Smooth muscle cell (in vitro differentiated cells): ENCODE measurements around the gene ENO2. TPM values are rescaled to one million over a fixed set of nuclear protein-coding genes. Genes with fewer than 3 reads are reported as not detected.
A peak's percentile ranks its signal among the peaks of the same experiment; 100 is the strongest.

Experiments used
- DNase-seq: peaks from one replicate; lab custom pipeline; 2025; ENCODE audit not compliant: unreplicated experiment; lab: John Stamatoyannopoulos, UW
- H2AFZ ChIP-seq: fragments of 200-600 bp; sonication (generic); 2 replicates; pipeline ENCODE4 v1.6.0; 2016; ENCODE audit warnings: antibody characterized with exemption, low read depth, mild to moderate bottlenecking
- H3F3A ChIP-seq: fragments of 200-600 bp; sonication (generic); 2 replicates; pipeline ENCODE4 v1.6.0; 2017; ENCODE audit warnings: antibody characterized with exemption, low read depth
- H3K27ac ChIP-seq: fragments of 200-600 bp; sonication (generic); 2 replicates; pipeline ENCODE4 v1.5.1; 2016; ENCODE audit warnings: low read depth, mild to moderate bottlenecking
- H3K27me3 ChIP-seq: fragments of 200-600 bp; sonication (generic); 2 replicates; pipeline ENCODE4 v1.6.1; 2016; ENCODE audit warnings: low read depth, mild to moderate bottlenecking
- H3K36me3 ChIP-seq: fragments of 200-600 bp; sonication (generic); 2 replicates; pipeline ENCODE4 v1.5.1; 2016; ENCODE audit warnings: low read depth
- H3K4me1 ChIP-seq: fragments of 200-600 bp; sonication (generic); 2 replicates; pipeline ENCODE4 v1.5.1; 2016; ENCODE audit warnings: low read depth
- H3K4me2 ChIP-seq: fragments of 200-600 bp; sonication (generic); 2 replicates; pipeline ENCODE4 v1.6.0; 2016; ENCODE audit warnings: mild to moderate bottlenecking
- H3K4me3 ChIP-seq: fragments of 200-600 bp; sonication (generic); 2 replicates; pipeline ENCODE4 v1.5.1; 2016; ENCODE audit warnings: mild to moderate bottlenecking
- H3K79me2 ChIP-seq: fragments of 200-600 bp; sonication (generic); 2 replicates; pipeline ENCODE4 v1.6.0; 2016; ENCODE audit warnings: low read depth, mild to moderate bottlenecking
- H3K9ac ChIP-seq: fragments of 200-600 bp; sonication (generic); 2 replicates; pipeline ENCODE4 v1.6.0; 2016; ENCODE audit warnings: low read depth
- H3K9me3 ChIP-seq: fragments of 200-600 bp; sonication (generic); replicated peaks from 2 replicates; pipeline ENCODE4 v1.5.1; 2016; ENCODE audit warnings: low read depth
- H4K20me1 ChIP-seq: fragments of 200-600 bp; sonication (generic); 2 replicates; pipeline ENCODE4 v1.6.0; 2016; ENCODE audit warnings: low read depth
- WGBS: methylation state at CpG from one replicate; pipeline ENCODE4 v1.1.7; 2016; ENCODE audit warnings: low lambda C conversion rate; 5-methylcytosine and 5-hydroxymethylcytosine counted together
- polyA plus RNA-seq: library from polyadenylated mRNA; unstranded; fragments of >200 nt; fragmentation: Nextera tagmentation; extraction: Ambion mirVana; gene quantifications from 2 replicates; pipeline ENCODE4 v1.2.1, GENCODE V29; 2016
- total RNA-seq: library from RNA; depleted of rRNA; stranded (reverse); fragments of >200 nt; gene quantifications from 2 replicates; pipeline ENCODE4 v1.2.3, GENCODE V29; 2014
- TF ChIP-seq, protein P1 (sequence below): fragments of 200-600 bp; sonication (generic); IDR thresholded peaks from 2 replicates; pipeline ENCODE4 v1.5.1; 2017; ENCODE audit warnings: borderline replicate concordance, mild to moderate bottlenecking, antibody characterized with exemption; ENCODE audit not compliant: insufficient read depth, poor library complexity, severe bottlenecking

The ENO2 gene
- total and polyA plus RNA-seq, 2 experiments from 2014 or later, result 52.5 to 105 TPM

DNA sequence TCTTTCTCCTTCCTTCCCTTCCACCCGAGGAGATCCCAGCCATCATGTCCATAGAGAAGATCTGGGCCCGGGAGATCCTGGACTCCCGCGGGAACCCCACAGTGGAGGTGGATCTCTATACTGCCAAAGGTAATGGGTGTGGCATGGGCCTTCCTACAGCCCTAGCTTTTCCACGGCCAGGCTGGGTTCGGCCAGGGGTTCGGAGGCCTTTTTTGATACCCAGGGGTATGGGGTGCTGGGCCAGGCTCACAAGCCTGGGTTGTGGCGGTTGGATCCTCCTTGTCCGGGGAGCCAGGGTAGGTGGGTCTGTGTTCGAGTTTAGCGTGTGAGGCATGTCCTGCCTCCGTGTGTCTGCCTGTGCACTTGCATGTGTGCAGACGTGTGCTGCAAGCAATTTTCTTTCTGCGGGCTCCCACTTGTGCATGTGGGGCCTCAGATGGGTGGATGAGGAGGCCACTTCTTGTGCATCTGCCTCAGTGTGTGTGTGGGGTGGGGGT is 1.5 kb downstream of the ENO2 start:
- peaks cover 38% of the 10 kb centered on the region for H4K20me1 ChIP-seq
- peak overlapping the region; percentile 87 for H3K4me3 ChIP-seq
- H3K4me1 ChIP-seq, result peaks cover 9% of the 10 kb centered on the region
- no peaks in the 10 kb centered on the region for H3K27me3 ChIP-seq
- H3K36me3 ChIP-seq, result no peaks in the 10 kb centered on the region
- TF ChIP-seq, protein P1, sequence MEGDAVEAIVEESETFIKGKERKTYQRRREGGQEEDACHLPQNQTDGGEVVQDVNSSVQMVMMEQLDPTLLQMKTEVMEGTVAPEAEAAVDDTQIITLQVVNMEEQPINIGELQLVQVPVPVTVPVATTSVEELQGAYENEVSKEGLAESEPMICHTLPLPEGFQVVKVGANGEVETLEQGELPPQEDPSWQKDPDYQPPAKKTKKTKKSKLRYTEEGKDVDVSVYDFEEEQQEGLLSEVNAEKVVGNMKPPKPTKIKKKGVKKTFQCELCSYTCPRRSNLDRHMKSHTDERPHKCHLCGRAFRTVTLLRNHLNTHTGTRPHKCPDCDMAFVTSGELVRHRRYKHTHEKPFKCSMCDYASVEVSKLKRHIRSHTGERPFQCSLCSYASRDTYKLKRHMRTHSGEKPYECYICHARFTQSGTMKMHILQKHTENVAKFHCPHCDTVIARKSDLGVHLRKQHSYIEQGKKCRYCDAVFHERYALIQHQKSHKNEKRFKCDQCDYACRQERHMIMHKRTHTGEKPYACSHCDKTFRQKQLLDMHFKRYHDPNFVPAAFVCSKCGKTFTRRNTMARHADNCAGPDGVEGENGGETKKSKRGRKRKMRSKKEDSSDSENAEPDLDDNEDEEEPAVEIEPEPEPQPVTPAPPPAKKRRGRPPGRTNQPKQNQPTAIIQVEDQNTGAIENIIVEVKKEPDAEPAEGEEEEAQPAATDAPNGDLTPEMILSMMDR, result no peak
- no peak overlapping the region for H3K9ac ChIP-seq
- H2AFZ ChIP-seq, result no peak overlapping the region
- no peaks in the 10 kb centered on the region for H3K9me3 ChIP-seq
- no peaks in the 10 kb centered on the region for H3F3A ChIP-seq
- 80% methylated on average over 14 of the region's 14 CpGs for WGBS
- H3K4me2 ChIP-seq, result peak overlapping the region; percentile 100
- H3K27ac ChIP-seq, result no peak overlapping the region
- no peak for DNase-seq
- no peaks in the 10 kb centered on the region for H3K79me2 ChIP-seq

GRCh38 chr12:6916426-6917200 is 2.2 kb downstream of the ENO2 start:
- no peaks in the 10 kb centered on the region for H3F3A ChIP-seq
- no peak overlapping the region for H2AFZ ChIP-seq
- H3K9me3 ChIP-seq, result no peaks in the 10 kb centered on the region
- no peak overlapping the region for H3K4me3 ChIP-seq
- no peak overlapping the region for H3K9ac ChIP-seq
- H3K4me2 ChIP-seq, result peak overlapping the region; percentile 100
- peaks cover 38% of the 10 kb centered on the region for H4K20me1 ChIP-seq
- TF ChIP-seq, protein P1, result no peak
- peaks cover 9% of the 10 kb centered on the region for H3K4me1 ChIP-seq
- H3K79me2 ChIP-seq, result no peaks in the 10 kb centered on the region
- H3K36me3 ChIP-seq, result no peaks in the 10 kb centered on the region
- no peaks in the 10 kb centered on the region for H3K27me3 ChIP-seq
- 96% methylated on average over 11 of the region's 11 CpGs for WGBS
- no peak overlapping the region for H3K27ac ChIP-seq
- no peak for DNase-seq

DNA sequence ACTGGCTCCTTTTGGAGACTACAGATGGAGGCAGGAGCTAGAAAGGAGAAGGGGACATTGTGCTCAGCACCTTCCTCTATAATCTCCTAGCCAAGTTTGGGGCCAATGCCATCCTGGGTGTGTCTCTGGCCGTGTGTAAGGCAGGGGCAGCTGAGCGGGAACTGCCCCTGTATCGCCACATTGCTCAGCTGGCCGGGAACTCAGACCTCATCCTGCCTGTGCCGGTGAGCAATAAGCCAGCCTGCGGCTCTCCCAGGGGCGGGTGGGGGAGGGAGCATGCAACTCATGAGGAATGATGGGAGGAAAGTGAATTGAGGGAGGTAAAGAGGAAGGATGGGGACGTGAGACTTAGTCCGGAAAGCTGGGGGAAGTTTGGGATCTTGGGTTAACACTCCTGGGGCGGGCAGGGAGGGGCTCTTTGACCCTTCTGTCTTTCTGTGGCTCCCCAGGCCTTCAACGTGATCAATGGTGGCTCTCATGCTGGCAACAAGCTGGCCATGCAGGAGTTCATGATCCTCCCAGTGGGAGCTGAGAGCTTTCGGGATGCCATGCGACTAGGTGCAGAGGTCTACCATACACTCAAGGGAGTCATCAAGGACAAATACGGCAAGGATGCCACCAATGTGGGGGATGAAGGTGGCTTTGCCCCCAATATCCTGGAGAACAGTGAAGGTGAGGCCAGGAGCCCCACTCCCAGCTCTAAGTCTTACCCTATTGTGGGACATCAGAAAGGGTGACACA is 3.3 kb downstream of the ENO2 start:
- no peaks in the 10 kb centered on the region for H3K27me3 ChIP-seq
- peaks cover 38% of the 10 kb centered on the region for H4K20me1 ChIP-seq
- DNase-seq, result no peak
- no peak overlapping the region for H2AFZ ChIP-seq
- no peak overlapping the region for H3K9ac ChIP-seq
- no peak overlapping the region for H3K4me2 ChIP-seq
- H3F3A ChIP-seq, result peaks cover 2% of the 10 kb centered on the region
- no peak overlapping the region for H3K4me3 ChIP-seq
- WGBS, result 68% methylated on average over 11 of the region's 14 CpGs
- H3K79me2 ChIP-seq, result no peaks in the 10 kb centered on the region
- peak overlapping the region; percentile 19 for H3K27ac ChIP-seq
- no peaks in the 10 kb centered on the region for H3K9me3 ChIP-seq
- no peaks in the 10 kb centered on the region for H3K36me3 ChIP-seq
- TF ChIP-seq, protein P1, result no peak
- peaks cover 9% of the 10 kb centered on the region for H3K4me1 ChIP-seq
